Cardiac muscle cell (in vitro differentiated cells and primary cell): Measurements from ENCODE around the gene DNAH3. TPM values are rescaled to one million over a fixed set of nuclear protein-coding genes. Genes with fewer than 3 reads are reported as not detected.
"Not testable (repeated sequence)": the region's sequence is repeated elsewhere in the genome, so short reads cannot be mapped to it uniquely, and the experiment has no call there.

Experiments used
- DNase-seq, 2 donors: peaks; one replicate each; pipeline versions ENCODE4 v3.0.0 to v3.0.0-alpha.2; 2010 to 2017; ENCODE audit warnings: low read depth in 1 of 2, low spot score in 1 of 2
- H3K27ac ChIP-seq: fragments of 200-600 bp; sonication (generic); 2 replicates; pipeline ENCODE4 v1.5.1; 2016
- H3K27me3 ChIP-seq: fragments of 200-600 bp; sonication (generic); 2 replicates; pipeline ENCODE4 v1.6.0; 2016; ENCODE audit warnings: control low read depth
- H3K36me3 ChIP-seq: fragments of 200-600 bp; sonication (generic); 2 replicates; pipeline ENCODE4 v1.5.1; 2016; ENCODE audit warnings: control low read depth
- H3K4me1 ChIP-seq: fragments of 200-600 bp; sonication (generic); 2 replicates; pipeline ENCODE4 v1.8.1; 2017; ENCODE audit warnings: low read depth, mild to moderate bottlenecking, mixed run types
- H3K4me3 ChIP-seq: fragments of 200-600 bp; sonication (generic); 2 replicates; pipeline ENCODE4 v1.5.1; 2016; ENCODE audit warnings: mild to moderate bottlenecking
- H3K9me3 ChIP-seq: fragments of 200-600 bp; sonication (generic); 2 replicates; pipeline ENCODE4 v1.5.1; 2017; ENCODE audit warnings: low read depth, mild to moderate bottlenecking, control low read depth
- CTCF ChIP-seq: IDR thresholded peaks from 2 replicates; pipeline ENCODE4 v1.5.1; 2012; ENCODE audit warnings: low read depth, mild to moderate bottlenecking, low read length
- polyA plus RNA-seq: library from polyadenylated mRNA; unstranded; fragments of >200 nt; fragmentation: Nextera tagmentation; extraction: Ambion mirVana; gene quantifications from 2 replicates; pipeline ENCODE4 v1.2.1, GENCODE V29; 2016
- total RNA-seq: library from RNA; depleted of rRNA; stranded (reverse); fragments of >200 nt; gene quantifications from 2 replicates; pipeline ENCODE4 v1.2.3, GENCODE V29; 2016

The DNAH3 gene
- total and polyA plus RNA-seq, 2 experiments from 2014 or later = 0.39 TPM; not detected in 1

- no peak for TF ChIP-seq CTCF
- no peaks in the 10 kb centered on the region for H3K36me3 ChIP-seq
- H3K27ac ChIP-seq = no peak overlapping the region
- no peaks in the 10 kb centered on the region for H3K9me3 ChIP-seq
- no peaks in the 10 kb centered on the region for H3K4me1 ChIP-seq
- DNase-seq = no peak
- H3K27me3 ChIP-seq = no peaks in the 10 kb centered on the region
- H3K4me3 ChIP-seq = no peak overlapping the region
These were observed 212.9 kb downstream of the DNAH3 start for GRCh38 chr16:20937736-20938135.

- Histone ChIP-seq H3K27me3 (no peaks in the 10 kb centered on the region), H3K4me1 (peaks cover 12% of the 10 kb centered on the region), H3K27ac (no peak overlapping the region), H3K9me3 (no peaks in the 10 kb centered on the region), H3K36me3 (no peaks in the 10 kb centered on the region), H3K4me3 (no peak overlapping the region)
- DNase-seq = peak in 1 of 2 donors; percentile 14
- no peak for TF ChIP-seq CTCF
These were observed 217.1 kb downstream of the DNAH3 start for GRCh38 chr16:20933589-20933988.

GRCh38 chr16:20931066-20931600 is 219.5 kb downstream of the DNAH3 start:
- H3K27me3 ChIP-seq = no peaks in the 10 kb centered on the region
- H3K9me3 ChIP-seq = no peaks in the 10 kb centered on the region
- TF ChIP-seq CTCF = no peak
- no peaks in the 10 kb centered on the region for H3K36me3 ChIP-seq
- H3K4me3 ChIP-seq = no peak overlapping the region
- peak overlapping the region; percentile 82 for H3K27ac ChIP-seq
- peaks cover 12% of the 10 kb centered on the region for H3K4me1 ChIP-seq
- no peak for DNase-seq

- Histone ChIP-seq H3K4me3 (no peak overlapping the region), H3K4me1 (peaks cover 12% of the 10 kb centered on the region), H3K27me3 (no peaks in the 10 kb centered on the region), H3K36me3 (no peaks in the 10 kb centered on the region), H3K9me3 (no peaks in the 10 kb centered on the region), H3K27ac (peak overlapping the region; percentile 82)
- DNase-seq = no peak
- TF ChIP-seq CTCF = no peak
These were observed 220.3 kb downstream of the DNAH3 start for GRCh38 chr16:20930365-20930690.

- not testable (repeated sequence) for H3K36me3 ChIP-seq, H3K9me3 ChIP-seq, H3K4me3 ChIP-seq, H3K27me3 ChIP-seq
- peak overlapping the region; percentile 82 for H3K27ac ChIP-seq
- H3K4me1 ChIP-seq = peaks cover 12% of the 10 kb centered on the region
- peak in 1 of 2 donors; percentile 79 for DNase-seq
These were observed 220.8 kb downstream of the DNAH3 start for GRCh38 chr16:20929676-20930364.

- no peak for DNase-seq
- H3K4me3 ChIP-seq = no peak overlapping the region
- peaks cover 12% of the 10 kb centered on the region for H3K4me1 ChIP-seq
- peak overlapping the region; percentile 82 for H3K27ac ChIP-seq
- no peak for TF ChIP-seq CTCF
- H3K9me3 ChIP-seq = no peaks in the 10 kb centered on the region
- H3K36me3 ChIP-seq = no peaks in the 10 kb centered on the region
- no peaks in the 10 kb centered on the region for H3K27me3 ChIP-seq
These were observed 221.8 kb downstream of the DNAH3 start for GRCh38 chr16:20928774-20929411.
